ENCODE measurements around the gene SLC51B.
"Not testable (repeated sequence)": the region's sequence is repeated elsewhere in the genome, so short reads cannot be mapped to it uniquely, and the experiment has no call there.

SLC51B gene

GRCh38 chr15:65041787-65042186 is 3.4 kb upstream of the SLC51B start:
- no peak for DNase-seq (ENCODE audit: low spot score)

GRCh38 chr15:65042776-65043327 is 2.3 kb upstream of the SLC51B start:
- DNase-seq (ENCODE audit: low spot score), result no peak

GRCh38 chr15:65044218-65044617 is 969 bp upstream of the SLC51B start:
- not testable (repeated sequence) for DNase-seq (ENCODE audit: low spot score)

- no peak for DNase-seq (ENCODE audit: low spot score)
Observed at GRCh38 chr15:65048241-65048640, 3.1 kb downstream of the SLC51B start.

GRCh38 chr15:65049418-65049840 is 4.2 kb downstream of the SLC51B start:
- DNase-seq (ENCODE audit: low spot score), result peak; percentile 97

- no peak for DNase-seq (ENCODE audit: low spot score)
Observed at GRCh38 chr15:65050270-65050669, 5.1 kb downstream of the SLC51B start.

GRCh38 chr15:65051266-65051665 is 6.1 kb downstream of the SLC51B start:
- no peak for DNase-seq (ENCODE audit: low spot score)

GRCh38 chr15:65052956-65053355 is 7.8 kb downstream of the SLC51B start:
- no peak for DNase-seq (ENCODE audit: low spot score)

GRCh38 chr15:65054333-65055200 is 9.4 kb downstream of the SLC51B start:
- DNase-seq (ENCODE audit: low spot score), result peak; percentile 79

- no peak for DNase-seq (ENCODE audit: low spot score)
Observed at GRCh38 chr15:65055201-65055870, 10.1 kb downstream of the SLC51B start.

GRCh38 chr15:65056106-65056505 is 10.9 kb downstream of the SLC51B start:
- DNase-seq (ENCODE audit: low spot score), result no peak

GRCh38 chr15:65056868-65057548 is 11.8 kb downstream of the SLC51B start:
- no peak for DNase-seq (ENCODE audit: low spot score)

- no peak for DNase-seq (ENCODE audit: low spot score)
Observed at GRCh38 chr15:65057549-65057940, 12.4 kb downstream of the SLC51B start.

- DNase-seq (ENCODE audit: low spot score), result no peak
Observed at GRCh38 chr15:65058394-65059368, 13.5 kb downstream of the SLC51B start.

GRCh38 chr15:65059369-65059750 is 14.2 kb downstream of the SLC51B start:
- no peak for DNase-seq (ENCODE audit: low spot score)

GRCh38 chr15:65059931-65060596 is 14.9 kb downstream of the SLC51B start:
- DNase-seq (ENCODE audit: low spot score), result no peak

GRCh38 chr15:65060641-65061397 is 15.6 kb downstream of the SLC51B start:
- DNase-seq (ENCODE audit: low spot score), result no peak

GRCh38 chr15:65062061-65062460 is 16.9 kb downstream of the SLC51B start:
- no peak for DNase-seq (ENCODE audit: low spot score)

GRCh38 chr15:65062726-65063125 is 17.5 kb downstream of the SLC51B start:
- DNase-seq (ENCODE audit: low spot score), result no peak
